Activated CD4-positive, alpha-beta T cell treated with anti-CD3 and anti-CD28 coated beads for 1 hour (primary cell): ENCODE results near the gene ZBTB14.

ENCODE experiments used
- DNase-seq: peaks from one replicate; pipeline ENCODE4 v3.0.0-alpha.2; 2020

Gene ZBTB14

GRCh38 chr18:5288517-5288935 is 7.0 kb downstream of the ZBTB14 start:
- no peak for DNase-seq

GRCh38 chr18:5287854-5288253 is 7.7 kb downstream of the ZBTB14 start:
- DNase-seq: no peak

- no peak for DNase-seq
Measured at GRCh38 chr18:5286525-5286924, 9.0 kb downstream of the ZBTB14 start.

GRCh38 chr18:5285326-5285725 is 10.2 kb downstream of the ZBTB14 start:
- no peak for DNase-seq

- DNase-seq: no peak
Measured at GRCh38 chr18:5284808-5285207, 10.7 kb downstream of the ZBTB14 start.

- DNase-seq: no peak
Measured at GRCh38 chr18:5282770-5283169, 12.8 kb downstream of the ZBTB14 start.

GRCh38 chr18:5276947-5277346 is 18.6 kb downstream of the ZBTB14 start:
- DNase-seq: no peak

- DNase-seq: no peak
Measured at GRCh38 chr18:5275872-5276271, 19.7 kb downstream of the ZBTB14 start.

GRCh38 chr18:5268874-5269273 is 26.7 kb downstream of the ZBTB14 start:
- DNase-seq: no peak

- DNase-seq: no peak
Measured at GRCh38 chr18:5266721-5267120, 28.8 kb downstream of the ZBTB14 start.

GRCh38 chr18:5253910-5254309 is 41.6 kb downstream of the ZBTB14 start:
- no peak for DNase-seq

GRCh38 chr18:5251117-5251516 is 44.4 kb downstream of the ZBTB14 start:
- DNase-seq: no peak

- no peak for DNase-seq
Measured at GRCh38 chr18:5250603-5251002, 44.9 kb downstream of the ZBTB14 start.

- DNase-seq: no peak
Measured at GRCh38 chr18:5244941-5245340, 50.6 kb downstream of the ZBTB14 start.

GRCh38 chr18:5239447-5239846 is 56.1 kb downstream of the ZBTB14 start:
- no peak for DNase-seq
